ENCODE data around the gene STXBP1. TPM values are rescaled to one million over a fixed set of nuclear protein-coding genes. Genes with fewer than 3 reads are reported as not detected.
"Not testable (repeated sequence)": the region's sequence is repeated elsewhere in the genome, so short reads cannot be mapped to it uniquely, and the experiment has no call there.

Gene STXBP1
- total RNA-seq, 1 donor from 2014 or later, result 37.5 TPM

DNA sequence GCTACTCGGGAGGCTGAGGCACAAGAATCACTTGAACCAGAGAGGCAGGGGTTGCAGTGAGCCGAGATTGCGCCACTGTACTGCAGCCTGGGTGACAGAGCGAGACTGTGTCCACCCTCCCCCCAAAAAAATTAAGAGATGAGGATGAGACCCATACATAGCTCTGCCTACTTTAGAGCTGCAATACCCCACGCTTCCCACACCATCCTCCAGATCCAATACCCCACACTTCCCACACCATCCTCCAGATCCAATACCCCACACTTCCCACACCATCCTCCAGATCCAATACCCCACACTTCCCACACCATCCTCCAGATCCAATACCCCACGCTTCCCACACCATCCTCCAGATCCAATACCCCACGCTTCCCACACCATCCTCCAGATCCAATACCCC lies 34.9 kb upstream of the STXBP1 start:
- DNase-seq (ENCODE audit: low read depth), result not testable (repeated sequence)

- no peak for DNase-seq (ENCODE audit: low read depth)
Measured at GRCh38 chr9:127578627-127578951, 33.5 kb upstream of the STXBP1 start.

- peak; percentile 95 for DNase-seq (ENCODE audit: low read depth)
Measured at GRCh38 chr9:127578952-127579853, 32.9 kb upstream of the STXBP1 start.

DNA sequence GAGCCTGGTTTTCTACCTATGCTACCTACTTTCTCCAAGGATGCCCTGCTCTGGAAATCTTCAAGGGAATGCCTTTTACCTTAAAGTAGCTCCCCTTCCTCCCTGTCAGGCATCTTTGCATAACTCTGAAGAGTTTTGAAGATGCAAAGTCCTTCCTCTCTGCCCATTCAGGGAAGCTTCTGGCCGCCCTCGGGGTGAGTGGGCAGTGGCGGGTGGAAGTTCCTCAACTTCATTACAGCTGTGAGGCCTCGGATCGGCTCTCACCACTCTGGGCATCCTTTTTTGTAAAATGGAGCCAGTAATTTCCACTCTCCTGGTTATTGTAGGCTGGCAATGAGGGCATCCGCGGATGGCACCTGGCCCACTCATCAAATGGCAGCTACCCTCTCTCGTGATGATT lies 31.7 kb upstream of the STXBP1 start:
- no peak for DNase-seq (ENCODE audit: low read depth)

DNA sequence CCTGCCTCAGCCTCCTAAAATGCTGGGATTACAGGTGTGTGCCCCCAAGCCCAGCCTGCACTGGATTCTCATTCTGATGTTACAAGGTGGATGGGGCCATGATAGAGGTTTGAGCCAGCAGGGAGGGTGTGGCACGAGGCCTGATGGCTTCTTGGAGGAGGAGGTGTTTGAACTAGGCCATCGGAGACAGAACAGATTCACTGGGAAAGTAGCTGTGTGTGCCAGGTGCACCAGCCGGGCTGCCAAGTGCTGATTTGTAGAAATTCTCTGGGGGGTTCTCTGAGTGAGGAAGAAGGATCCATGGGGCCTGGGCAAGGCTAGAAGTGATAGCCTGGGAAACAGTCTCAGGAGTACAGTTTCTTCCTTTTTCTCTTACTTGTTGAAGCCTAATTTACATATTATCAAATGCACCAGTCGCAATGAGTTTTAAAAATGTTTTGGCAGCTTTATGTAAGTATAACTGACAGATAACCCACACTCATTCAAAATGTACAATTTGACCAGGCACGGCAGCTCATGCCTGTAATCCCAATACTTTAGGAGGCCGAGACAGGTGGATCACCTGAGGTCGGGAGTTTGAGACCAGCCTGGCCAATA lies 31.1 kb upstream of the STXBP1 start:
- no peak for DNase-seq (ENCODE audit: low read depth)

GRCh38 chr9:127584474-127584805 lies 27.6 kb upstream of the STXBP1 start:
- DNase-seq (ENCODE audit: low read depth), result not testable (repeated sequence)

- DNase-seq (ENCODE audit: low read depth), result no peak
Measured at GRCh38 chr9:127585161-127585819, 26.8 kb upstream of the STXBP1 start.

DNA sequence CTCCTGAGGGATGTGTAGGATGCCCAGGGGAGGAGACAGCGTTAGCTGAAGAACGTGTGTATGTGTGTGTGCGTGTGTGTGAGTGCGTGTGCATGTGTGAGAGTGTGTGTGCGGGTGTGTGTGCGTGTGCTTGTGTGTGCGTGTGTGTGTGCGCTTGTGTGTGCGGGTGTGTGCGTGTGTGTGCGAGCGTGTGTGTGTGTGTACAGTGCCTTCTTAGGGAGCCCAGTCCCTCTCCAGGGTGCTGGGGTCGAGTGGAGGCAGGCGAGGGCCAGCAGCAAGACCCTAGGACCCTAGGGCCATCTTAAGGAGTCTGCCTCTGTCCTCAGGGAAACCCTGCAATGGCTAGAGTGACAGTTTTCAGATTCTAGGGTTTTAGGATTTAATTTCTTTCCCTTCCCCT lies 26.0 kb upstream of the STXBP1 start:
- no peak for DNase-seq (ENCODE audit: low read depth)

DNA sequence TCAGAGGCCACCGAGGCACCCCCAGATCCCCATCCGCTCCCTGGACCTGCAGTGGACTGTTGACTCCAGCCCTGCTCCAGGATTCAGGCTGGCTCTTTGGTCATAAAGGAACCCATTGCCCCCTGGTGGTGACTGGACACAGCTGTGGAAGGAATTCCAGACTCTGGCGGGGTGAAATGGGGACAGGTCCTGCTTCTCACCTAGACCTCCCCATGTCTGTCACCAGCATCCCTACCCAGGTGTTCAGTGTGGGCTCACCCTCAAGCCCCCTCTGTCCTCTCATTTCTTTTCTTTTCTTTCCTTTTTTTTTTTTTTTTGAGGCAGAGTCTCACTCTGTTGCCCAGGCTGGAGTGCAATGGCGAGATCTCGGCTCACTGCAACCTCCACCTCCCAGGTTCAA lies 25.5 kb upstream of the STXBP1 start:
- peak; percentile 62 for DNase-seq (ENCODE audit: low read depth)

DNA sequence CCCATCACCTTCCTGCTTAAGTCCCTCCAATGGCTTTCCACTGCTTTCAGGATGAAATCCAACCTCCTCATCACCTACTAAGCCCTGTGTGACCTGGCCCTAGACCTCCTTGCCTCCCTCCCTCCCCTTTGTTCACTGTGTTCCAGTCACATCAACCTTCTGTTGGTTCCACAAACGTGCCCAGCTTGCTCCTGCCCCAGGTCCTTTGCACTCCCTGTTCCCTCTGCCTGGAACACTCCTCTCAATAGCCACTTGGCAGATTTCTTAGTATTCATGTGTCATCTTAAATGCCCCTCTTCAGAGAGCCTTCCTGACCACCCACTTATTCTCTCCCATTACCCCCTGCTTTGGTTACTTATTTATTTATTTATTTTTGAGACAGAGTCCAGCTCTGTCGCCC lies 24.1 kb upstream of the STXBP1 start:
- DNase-seq (ENCODE audit: low read depth), result no peak

GRCh38 chr9:127588740-127589506 lies 23.2 kb upstream of the STXBP1 start:
- DNase-seq (ENCODE audit: low read depth), result no peak

- peak; percentile 65 for DNase-seq (ENCODE audit: low read depth)
Measured at GRCh38 chr9:127589955-127590370, 22.1 kb upstream of the STXBP1 start.

GRCh38 chr9:127595611-127596010 lies 16.5 kb upstream of the STXBP1 start:
- DNase-seq (ENCODE audit: low read depth), result no peak

- no peak for DNase-seq (ENCODE audit: low read depth)
Measured at GRCh38 chr9:127598839-127599549, 13.1 kb upstream of the STXBP1 start.

- no peak for DNase-seq (ENCODE audit: low read depth)
Measured at GRCh38 chr9:127599550-127599891, 12.6 kb upstream of the STXBP1 start.

DNA sequence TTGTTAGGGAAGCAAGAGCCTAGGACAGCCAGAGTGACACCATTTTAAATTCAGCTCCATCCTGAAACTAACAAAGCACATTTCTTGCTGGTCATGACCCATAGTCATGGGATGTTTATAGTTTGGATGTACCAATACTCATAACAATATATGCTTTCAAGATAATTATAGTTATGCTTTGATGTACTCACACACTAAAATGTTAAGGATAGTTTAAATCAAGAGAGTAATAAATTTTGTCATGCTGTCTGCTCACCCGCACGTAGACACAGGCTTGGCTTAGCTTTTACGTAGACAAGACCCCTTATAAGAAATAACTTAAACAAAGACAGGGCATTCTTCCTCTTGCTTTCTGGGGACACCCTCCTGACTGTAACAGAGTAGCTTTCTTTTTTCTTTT lies 8.9 kb upstream of the STXBP1 start:
- DNase-seq (ENCODE audit: low read depth), result no peak

DNA sequence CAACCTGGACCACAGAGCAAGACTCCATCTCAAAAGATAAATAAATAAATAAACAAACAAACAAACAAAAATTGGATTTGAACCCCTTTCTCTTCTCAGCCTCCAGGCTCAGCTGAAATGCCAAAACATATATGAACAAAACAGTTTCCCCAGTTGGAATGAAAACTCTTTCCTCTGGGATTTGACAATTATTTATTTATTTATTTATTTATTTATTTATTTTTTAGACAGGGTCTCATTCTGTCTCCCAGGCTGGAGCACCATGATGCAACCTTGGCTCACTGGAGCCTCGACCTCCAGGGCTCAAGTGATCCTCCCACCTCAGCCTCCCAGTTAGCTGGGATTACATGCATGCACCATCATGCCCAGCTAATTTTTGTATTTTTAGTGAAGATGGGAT lies 6.0 kb upstream of the STXBP1 start:
- no peak for DNase-seq (ENCODE audit: low read depth)

DNA sequence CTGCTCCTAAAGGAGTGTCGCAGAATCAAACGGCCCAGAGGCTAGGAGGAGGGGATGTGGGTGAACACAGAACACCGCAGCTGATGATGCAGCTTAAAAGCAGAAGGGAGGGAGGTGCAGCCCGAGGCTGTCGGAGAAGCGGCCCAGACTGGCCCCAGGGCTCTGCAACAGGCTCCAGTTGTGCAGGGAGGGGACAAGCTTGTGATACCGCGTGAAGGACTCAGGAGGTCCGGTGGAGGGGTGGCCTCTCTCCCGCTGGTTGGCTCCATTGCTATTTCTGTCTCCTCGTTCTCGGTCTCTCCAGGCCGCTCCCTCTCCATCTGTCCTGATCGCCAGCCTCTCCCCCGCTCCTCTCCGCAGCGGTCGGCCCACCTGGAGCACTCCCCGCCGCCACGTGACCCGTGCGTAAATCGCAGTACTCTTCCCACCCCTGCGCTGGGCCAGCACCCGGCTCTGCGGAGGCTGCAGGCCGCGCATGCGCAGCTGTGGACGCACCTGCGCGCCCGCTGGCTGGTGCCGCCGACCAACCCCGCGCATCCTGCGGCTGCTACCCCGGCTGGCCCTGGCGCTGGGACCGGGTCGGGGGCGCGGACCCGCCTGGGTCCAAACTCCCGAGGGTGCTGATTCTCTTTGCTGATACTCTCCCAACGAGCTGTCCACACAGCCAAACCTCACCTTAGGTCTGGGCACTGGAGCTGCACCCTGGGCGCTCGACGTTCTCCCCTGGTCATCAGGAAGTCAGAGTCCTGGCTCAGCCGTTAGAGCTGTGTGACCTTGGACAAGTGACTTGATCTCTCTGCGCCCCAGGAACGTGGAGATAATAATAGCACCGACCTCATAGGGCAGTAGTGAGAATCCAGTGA lies 3.7 kb upstream of the STXBP1 start:
- DNase-seq (ENCODE audit: low read depth), result peak; percentile 23

GRCh38 chr9:127611603-127611898 lies 526 bp upstream of the STXBP1 start:
- DNase-seq (ENCODE audit: low read depth), result no peak

DNA sequence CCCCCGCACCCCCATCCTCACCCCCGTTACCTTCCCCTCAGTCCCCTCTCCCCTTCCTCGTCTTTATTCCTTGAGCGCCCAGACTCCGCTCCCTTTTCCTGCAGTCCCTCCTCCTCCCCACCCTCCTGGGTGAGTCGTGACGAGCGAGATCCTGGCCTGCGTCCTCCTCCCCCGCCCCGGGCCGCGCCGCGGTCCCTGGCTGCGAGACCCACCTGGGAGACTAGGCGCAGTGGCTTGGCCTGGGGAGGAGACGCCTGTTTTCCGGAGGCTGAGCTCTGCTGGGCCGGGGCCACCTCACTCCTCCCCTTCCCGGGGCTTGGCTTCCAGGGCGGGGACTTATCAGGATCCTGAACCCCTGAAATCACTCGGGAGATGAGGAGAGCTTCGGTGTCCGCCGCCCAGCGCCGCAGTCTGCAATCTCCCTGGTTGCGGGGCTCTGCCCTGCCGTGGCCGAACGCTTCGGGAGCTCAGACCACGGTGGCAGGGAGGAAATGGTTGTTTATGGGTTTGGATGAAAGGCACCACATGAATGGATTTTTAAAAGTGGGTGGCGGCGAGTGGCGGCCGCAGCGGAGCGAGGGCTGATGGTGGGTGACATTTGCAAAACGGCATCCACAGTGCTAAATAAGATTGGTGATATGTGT lies 984 bp downstream of the STXBP1 start:
- no peak for DNase-seq (ENCODE audit: low read depth)

DNA sequence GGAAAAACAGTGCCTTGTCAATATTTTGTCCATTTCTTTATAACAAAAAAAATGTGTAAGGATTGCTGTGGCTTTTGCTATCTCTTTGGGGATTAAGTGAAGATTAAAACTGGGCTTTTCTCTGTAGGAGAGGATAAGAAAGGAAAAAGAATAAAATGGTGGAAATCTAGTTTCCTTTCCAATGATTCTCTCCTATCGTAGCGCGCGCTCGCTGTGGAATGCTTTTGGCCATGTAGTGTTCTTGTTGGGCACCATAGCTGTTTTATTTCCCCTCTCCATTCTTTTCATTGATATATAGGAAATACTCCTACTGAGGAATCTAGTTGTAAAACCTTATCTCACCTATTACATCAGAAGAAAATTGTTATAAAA lies 1.5 kb downstream of the STXBP1 start:
- no peak for DNase-seq (ENCODE audit: low read depth)
